ENCODE data around the gene CPLX1. TPM values are rescaled to one million over a fixed set of nuclear protein-coding genes. Genes with fewer than 3 reads are reported as not detected.

Gene CPLX1
- total and polyA plus RNA-seq, 9 donors: 0.47 to 10.2 (median 2.3) TPM

DNA sequence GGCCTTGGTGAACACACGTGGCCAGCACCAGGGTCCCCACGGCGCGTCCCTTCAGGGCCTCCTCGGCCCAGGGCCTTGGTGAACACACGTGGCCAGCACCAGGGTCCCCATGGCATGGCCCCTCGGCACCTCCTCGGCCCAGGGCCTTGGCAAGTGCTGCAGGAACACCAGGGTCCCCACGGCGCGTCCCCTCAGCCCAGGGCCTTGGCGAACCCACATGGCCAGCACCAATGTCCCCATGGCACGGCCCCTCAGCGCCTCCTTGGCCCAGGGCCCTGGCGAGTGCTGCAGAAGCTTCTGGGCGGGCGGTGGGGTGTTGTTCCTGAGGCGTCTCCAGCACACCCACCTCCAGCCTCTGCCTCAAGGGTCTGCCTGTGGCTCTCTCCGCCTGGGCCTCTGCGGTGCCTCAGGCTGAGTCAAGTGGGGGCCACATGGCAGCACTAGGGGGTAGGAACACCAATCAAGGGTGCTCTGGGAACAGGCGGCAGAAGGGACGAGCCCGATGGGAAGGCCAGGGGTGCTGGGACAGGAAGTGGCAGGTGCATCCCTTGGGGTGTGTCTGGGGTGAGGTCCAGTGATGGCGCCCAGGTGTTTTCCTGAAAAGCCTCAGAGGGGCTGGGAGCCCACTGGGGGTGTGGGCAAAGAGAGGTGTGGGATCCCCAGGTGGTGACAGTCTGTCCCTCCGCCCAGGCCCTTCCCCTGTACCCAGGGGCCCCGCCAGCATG is 41.8 kb upstream of the CPLX1 start:
- TF ChIP-seq EP300 (IDR thresholded peaks at IDR 0.05): no peak
- TF ChIP-seq, protein P1, sequence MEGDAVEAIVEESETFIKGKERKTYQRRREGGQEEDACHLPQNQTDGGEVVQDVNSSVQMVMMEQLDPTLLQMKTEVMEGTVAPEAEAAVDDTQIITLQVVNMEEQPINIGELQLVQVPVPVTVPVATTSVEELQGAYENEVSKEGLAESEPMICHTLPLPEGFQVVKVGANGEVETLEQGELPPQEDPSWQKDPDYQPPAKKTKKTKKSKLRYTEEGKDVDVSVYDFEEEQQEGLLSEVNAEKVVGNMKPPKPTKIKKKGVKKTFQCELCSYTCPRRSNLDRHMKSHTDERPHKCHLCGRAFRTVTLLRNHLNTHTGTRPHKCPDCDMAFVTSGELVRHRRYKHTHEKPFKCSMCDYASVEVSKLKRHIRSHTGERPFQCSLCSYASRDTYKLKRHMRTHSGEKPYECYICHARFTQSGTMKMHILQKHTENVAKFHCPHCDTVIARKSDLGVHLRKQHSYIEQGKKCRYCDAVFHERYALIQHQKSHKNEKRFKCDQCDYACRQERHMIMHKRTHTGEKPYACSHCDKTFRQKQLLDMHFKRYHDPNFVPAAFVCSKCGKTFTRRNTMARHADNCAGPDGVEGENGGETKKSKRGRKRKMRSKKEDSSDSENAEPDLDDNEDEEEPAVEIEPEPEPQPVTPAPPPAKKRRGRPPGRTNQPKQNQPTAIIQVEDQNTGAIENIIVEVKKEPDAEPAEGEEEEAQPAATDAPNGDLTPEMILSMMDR (IDR thresholded peaks at IDR 0.05): no peak
- no peak for TF ChIP-seq POLR2A (IDR thresholded peaks at IDR 0.05)
- no peak overlapping the region for H3K4me3 ChIP-seq
- H3K27ac ChIP-seq: no peak overlapping the region
- intact Hi-C loops (cut with DNase I): no loop called here
- H3K9me3 ChIP-seq: no peaks in the 10 kb centered on the region
- no peaks in the 10 kb centered on the region for H3K36me3 ChIP-seq
- DNase-seq: no peak
- 90 to 91% (median 91%) methylated on average over 23 to 26 of the region's 26 CpGs for WGBS, 3 donors
- no peaks in the 10 kb centered on the region for H3K27me3 ChIP-seq
- no peaks in the 10 kb centered on the region for H3K4me1 ChIP-seq (ENCODE audit: insufficient read depth)

GRCh38 chr4:866761-867390 is 40.9 kb upstream of the CPLX1 start:
- WGBS, 3 donors: 84 to 86% (median 85%) methylated on average over 28 of the region's 28 CpGs
- no peak for DNase-seq
- TF ChIP-seq POLR2A (IDR thresholded peaks at IDR 0.05) (no peak), EP300 (IDR thresholded peaks at IDR 0.05) (no peak)
- TF ChIP-seq, protein P1 (IDR thresholded peaks at IDR 0.05): no peak
- no peaks in the 10 kb centered on the region for H3K4me1 ChIP-seq (ENCODE audit: insufficient read depth)
- intact Hi-C loops (cut with DNase I): no loop called here
- no peak overlapping the region for H3K27ac ChIP-seq
- no peak overlapping the region for H3K4me3 ChIP-seq
- no peaks in the 10 kb centered on the region for H3K9me3 ChIP-seq
- H3K27me3 ChIP-seq: no peaks in the 10 kb centered on the region
- no peaks in the 10 kb centered on the region for H3K36me3 ChIP-seq

GRCh38 chr4:866068-866760 is 40.3 kb upstream of the CPLX1 start:
- TF ChIP-seq, protein P1 (IDR thresholded peaks at IDR 0.05): no peak
- TF ChIP-seq POLR2A (IDR thresholded peaks at IDR 0.05): no peak
- no peak for DNase-seq
- no peaks in the 10 kb centered on the region for H3K4me1 ChIP-seq (ENCODE audit: insufficient read depth)
- no peaks in the 10 kb centered on the region for H3K9me3 ChIP-seq
- no peaks in the 10 kb centered on the region for H3K36me3 ChIP-seq
- no peak overlapping the region for H3K27ac ChIP-seq
- no peaks in the 10 kb centered on the region for H3K27me3 ChIP-seq
- intact Hi-C loops (cut with DNase I): no loop called here
- H3K4me3 ChIP-seq: no peak overlapping the region
- WGBS, 3 donors: 89 to 95% (median 91%) methylated on average over 24 of the region's 24 CpGs

GRCh38 chr4:865572-865971 is 39.6 kb upstream of the CPLX1 start:
- Histone ChIP-seq H3K27ac (no peak overlapping the region), H3K36me3 (no peaks in the 10 kb centered on the region), H3K4me3 (no peak overlapping the region), H3K4me1 (ENCODE audit: insufficient read depth) (no peaks in the 10 kb centered on the region), H3K9me3 (no peaks in the 10 kb centered on the region), H3K27me3 (no peaks in the 10 kb centered on the region)
- 91 to 95% (median 94%) methylated on average over 17 to 18 of the region's 18 CpGs for WGBS, 3 donors
- DNase-seq: no peak
- TF ChIP-seq POLR2A (IDR thresholded peaks at IDR 0.05) (no peak), EP300 (IDR thresholded peaks at IDR 0.05) (no peak)
- TF ChIP-seq, protein P1 (IDR thresholded peaks at IDR 0.05): no peak
- intact Hi-C loops (cut with DNase I): no loop called here

Measured in ovary (tissue), 9 donors.